ENCODE results near the gene RSF1.

Gene RSF1

GRCh38 chr11:77749232-77749631 is 71.3 kb downstream of the RSF1 start:
- no peak for DNase-seq

DNA sequence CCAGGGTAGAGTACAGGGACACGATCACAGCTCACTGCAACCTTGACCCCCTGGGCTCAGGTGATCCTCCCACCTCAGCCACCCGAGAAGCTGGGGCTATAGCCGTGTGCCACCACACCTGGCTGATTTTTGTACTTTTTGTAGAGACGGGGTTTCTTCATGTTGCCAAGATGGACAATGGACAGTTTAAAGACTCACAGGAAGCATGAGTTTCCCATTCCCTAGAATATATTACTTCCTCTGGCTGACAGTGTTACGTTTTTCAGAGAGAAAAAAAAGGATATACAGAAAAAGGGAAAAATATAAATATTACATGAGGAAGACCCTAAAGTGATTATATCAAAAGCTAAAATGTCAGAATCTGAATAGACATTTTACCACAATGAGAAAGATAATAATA is 72.3 kb downstream of the RSF1 start:
- no peak for DNase-seq

GRCh38 chr11:77747381-77747969 is 73.0 kb downstream of the RSF1 start:
- DNase-seq: no peak

- DNase-seq: no peak
Measured at GRCh38 chr11:77736473-77736872, 84.0 kb downstream of the RSF1 start.

DNA sequence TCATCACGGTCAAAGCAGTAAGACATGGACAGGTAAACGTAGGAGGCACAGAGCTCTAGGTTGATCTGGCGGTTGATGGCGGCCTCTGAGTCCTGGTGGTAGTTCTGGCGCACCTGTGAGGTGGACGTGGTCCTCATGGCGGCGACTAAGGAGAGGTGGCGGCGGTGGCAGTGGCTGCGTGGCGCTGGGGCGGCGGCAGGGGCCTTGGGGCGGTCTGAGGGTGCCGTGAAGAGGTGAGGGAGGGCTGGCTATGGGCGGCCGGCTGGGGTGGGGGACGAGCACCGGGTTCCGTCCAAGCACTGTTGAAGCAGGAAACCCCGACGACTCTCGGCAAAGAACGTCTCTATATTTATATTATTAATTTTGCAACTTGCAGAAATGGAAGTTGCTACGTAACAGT is 85.6 kb downstream of the RSF1 start:
- DNase-seq: no peak

GRCh38 chr11:77732143-77732542 is 88.4 kb downstream of the RSF1 start:
- DNase-seq: no peak

DNA sequence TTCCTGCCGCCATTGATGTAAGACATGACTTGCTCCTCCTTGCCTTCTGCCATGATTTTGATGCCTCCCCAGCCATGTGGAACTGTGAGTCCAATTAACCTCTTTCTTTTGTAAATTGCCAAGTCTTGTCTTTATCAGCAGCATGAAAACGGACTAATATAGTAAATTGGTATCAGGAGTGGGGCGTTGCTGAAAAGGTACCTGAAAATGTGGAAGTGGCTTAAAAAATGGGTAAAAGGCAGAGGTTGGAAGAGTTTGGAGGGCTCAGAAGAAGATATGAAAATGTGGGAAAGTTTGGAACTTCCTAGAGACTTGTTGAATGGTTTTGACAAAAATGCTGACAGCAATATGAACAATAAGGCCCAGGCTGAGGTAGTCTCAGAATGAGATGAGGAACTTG is 89.7 kb downstream of the RSF1 start:
- no peak for DNase-seq

GRCh38 chr11:77729063-77729462 is 91.5 kb downstream of the RSF1 start:
- no peak for DNase-seq

DNA sequence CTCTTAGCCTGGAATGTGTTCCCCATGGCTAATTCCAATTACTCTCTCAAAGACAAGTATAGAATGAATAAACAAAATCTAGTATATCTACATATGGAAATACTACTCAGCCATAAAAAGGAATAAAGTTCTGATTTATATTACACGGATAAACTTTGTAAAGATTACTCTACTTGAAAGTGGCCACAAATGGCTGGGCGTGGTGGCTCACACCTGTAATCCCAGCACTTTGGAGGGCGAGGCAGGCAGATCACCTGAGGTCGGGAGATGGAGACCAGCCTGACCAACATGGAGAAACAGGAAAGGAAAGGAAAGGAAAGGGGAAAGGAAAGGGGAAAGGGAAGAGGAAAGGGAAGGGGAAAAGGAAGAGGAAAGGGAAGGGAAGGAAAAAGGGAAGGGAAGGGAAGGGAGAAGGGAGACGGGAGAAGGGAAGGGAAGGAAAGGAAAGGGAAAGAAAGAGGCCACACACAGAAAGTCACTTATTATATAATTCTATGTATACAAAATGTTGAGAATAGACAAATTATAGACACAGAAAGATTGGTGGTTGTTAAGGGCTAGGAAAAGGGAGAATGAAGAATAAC is 92.2 kb downstream of the RSF1 start:
- DNase-seq: no peak

- no peak for DNase-seq
Measured at GRCh38 chr11:77726524-77726923, 94.0 kb downstream of the RSF1 start.

- DNase-seq: no peak
Measured at GRCh38 chr11:77725433-77725832, 95.1 kb downstream of the RSF1 start.

GRCh38 chr11:77724636-77725035 is 95.9 kb downstream of the RSF1 start:
- no peak for DNase-seq

GRCh38 chr11:77723024-77723423 is 97.5 kb downstream of the RSF1 start:
- no peak for DNase-seq

GRCh38 chr11:77710358-77710757 is 110.2 kb downstream of the RSF1 start:
- DNase-seq: no peak

DNA sequence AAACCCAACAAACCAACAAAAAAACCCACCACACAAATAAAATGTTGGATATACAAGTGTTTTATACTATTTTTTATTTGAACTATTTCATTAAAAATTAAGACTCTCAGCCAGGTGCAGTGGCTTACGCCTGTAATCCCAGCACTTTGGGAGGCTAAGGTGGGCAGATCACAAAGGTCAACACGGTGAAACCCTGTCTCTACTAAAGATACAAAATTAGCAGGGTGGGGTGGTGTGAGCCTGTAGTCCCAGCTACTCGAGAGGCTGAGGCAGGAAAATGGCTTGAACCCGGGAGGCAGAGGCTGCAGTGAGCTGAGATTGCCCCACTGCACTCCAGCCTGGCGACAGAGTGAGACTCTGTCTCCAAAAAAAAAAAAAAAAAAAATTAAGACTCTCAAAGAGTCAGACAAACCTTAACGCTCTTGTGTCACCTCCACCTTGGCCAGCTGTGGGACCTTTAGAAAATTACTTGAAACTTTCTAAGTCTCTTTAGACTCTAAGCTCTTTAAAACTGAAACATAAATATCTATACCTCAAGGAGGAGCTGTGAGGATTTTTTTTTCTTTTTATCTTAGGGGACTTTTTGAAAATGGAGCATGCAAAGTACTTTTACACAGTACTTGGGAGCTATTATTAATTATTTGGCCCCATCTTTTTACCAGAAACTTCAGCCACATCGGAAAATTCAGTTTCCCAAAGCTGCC is 114.5 kb downstream of the RSF1 start:
- DNase-seq: no peak

DNA sequence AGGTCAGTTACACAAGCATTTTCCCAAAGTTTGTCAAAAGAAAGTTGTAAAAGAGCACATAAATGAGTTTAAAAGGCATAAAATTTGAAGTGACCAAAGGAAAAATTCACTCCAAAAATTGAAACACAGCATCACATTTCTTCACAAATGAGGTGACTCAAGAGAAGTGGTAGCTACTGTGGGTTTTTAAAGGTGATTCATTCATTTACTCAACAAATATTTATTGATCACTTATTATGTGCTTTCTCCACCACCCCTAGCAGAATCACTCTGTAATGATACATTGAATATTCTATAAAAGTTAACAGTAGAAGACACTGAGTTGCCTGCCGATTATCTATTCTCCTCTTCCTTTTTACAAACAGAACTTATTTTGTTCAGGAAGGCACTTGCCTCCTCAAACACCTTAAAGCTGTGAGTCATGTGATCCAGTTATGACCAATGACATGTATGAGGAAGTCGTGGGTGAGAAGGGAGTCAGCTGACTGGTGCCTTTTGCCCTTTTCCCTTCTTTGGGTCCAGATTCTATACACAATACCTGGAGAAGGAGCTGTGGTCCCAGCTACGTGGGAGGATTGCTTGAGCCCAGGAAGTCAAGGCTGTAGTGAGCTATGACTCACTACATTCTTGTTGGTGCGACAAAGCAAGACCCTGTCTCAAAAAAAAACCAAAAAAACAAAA is 115.2 kb downstream of the RSF1 start:
- no peak for DNase-seq

GRCh38 chr11:77704029-77704428 is 116.5 kb downstream of the RSF1 start:
- no peak for DNase-seq

GRCh38 chr11:77699425-77699824 is 121.1 kb downstream of the RSF1 start:
- DNase-seq: no peak

- DNase-seq: no peak
Measured at GRCh38 chr11:77698896-77699295, 121.6 kb downstream of the RSF1 start.

DNA sequence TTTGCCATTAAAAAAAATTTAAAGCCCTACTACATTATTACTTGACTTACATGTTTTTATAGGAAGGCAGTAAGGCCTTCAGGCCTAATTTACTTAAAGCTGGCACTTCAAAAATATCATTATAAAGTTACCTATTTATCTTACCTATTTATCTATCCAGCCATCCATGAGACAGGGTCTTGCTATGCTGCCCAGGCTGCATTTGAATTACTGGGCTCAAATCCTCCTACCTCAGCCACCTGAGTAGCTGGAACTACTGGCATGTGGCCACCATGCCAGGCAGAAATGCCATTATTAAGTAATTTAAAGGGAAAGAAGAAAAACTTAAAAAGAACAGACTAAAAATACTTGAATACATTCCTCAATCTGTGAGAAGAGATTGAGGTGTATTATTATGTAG is 122.7 kb downstream of the RSF1 start:
- no peak for DNase-seq

- DNase-seq: no peak
Measured at GRCh38 chr11:77695417-77695816, 125.1 kb downstream of the RSF1 start.

DNA sequence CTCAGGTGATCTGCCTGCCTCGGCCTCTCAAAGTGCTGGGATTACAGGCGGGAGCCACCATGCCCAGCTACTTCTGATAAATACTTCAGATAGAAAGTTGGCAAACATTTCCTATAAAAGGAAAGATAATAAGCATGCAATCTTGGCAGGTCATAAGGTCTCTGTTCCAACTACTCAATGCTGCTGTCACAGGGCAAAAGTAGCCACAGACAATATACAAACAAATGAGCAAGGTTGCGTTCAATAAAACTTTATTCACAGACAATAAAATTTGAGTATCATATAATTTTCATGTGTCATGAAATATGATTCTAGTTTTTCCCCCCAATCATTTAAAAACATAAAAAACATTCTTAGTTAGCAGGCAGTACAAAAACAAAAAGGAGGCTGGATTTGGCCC is 129.9 kb downstream of the RSF1 start:
- DNase-seq: no peak

DNA sequence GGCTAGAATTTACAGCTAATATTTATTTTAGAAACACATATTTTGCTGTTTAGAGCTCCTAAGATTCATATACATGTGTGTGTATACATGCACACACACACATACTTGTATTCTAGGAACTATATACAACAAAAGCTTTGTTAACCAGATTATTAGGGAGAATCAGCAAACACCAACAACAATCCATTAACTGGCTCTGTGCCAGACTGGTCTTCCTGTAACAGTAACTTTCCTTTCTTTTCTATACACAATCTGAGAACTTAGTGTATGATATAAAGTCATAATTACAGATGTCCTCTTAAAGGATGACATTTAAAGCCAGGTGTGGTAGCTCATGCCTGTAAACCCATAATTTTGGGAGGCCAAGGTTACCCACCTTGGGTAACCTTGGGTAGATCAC is 133.4 kb downstream of the RSF1 start:
- DNase-seq: no peak

GRCh38 chr11:77677138-77677537 is 143.4 kb downstream of the RSF1 start:
- DNase-seq: no peak

Data from NCI-H1105 (cell line).